ENCODE measurements around the gene GAGE12J.
"Not testable (repeated sequence)": the region's sequence is repeated elsewhere in the genome, so short reads cannot be mapped to it uniquely, and the experiment has no call there.

GAGE12J gene

DNA sequence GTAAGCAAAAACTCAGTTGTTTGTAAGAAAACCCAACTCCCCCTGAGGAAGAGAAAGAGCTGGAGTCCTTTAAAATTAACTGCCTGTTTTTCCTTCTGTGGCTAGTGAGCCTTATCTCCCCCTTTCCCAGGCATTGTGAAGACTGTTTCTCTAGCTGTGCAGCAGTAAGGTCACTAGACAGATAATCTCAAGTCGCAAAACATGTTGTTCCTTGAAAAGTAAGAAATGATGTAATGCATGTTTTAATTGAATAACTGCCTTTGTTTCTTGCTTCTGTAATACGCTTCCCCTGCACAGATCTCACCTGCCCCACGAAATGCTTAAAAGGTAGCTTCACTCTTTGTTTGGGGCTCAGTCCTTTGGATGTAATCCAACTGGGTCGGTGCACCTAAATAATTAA is 5.8 kb upstream of the GAGE12J start:
- Histone ChIP-seq H3K4me3 (ENCODE audit: low read depth, low read length) (no peak overlapping the region), H3K27ac (no peak overlapping the region), H3K27me3 (replicated peaks) (no peaks in the 10 kb centered on the region), H3K36me3 (replicated peaks) (no peaks in the 10 kb centered on the region)
- in situ Hi-C loops (cut with HindIII; ENCODE audit: low pct_ligation_motif_present, low sequenced_read_pairs), result no loop called here
- no peak for DNase-seq
- TF ChIP-seq, protein P1, sequence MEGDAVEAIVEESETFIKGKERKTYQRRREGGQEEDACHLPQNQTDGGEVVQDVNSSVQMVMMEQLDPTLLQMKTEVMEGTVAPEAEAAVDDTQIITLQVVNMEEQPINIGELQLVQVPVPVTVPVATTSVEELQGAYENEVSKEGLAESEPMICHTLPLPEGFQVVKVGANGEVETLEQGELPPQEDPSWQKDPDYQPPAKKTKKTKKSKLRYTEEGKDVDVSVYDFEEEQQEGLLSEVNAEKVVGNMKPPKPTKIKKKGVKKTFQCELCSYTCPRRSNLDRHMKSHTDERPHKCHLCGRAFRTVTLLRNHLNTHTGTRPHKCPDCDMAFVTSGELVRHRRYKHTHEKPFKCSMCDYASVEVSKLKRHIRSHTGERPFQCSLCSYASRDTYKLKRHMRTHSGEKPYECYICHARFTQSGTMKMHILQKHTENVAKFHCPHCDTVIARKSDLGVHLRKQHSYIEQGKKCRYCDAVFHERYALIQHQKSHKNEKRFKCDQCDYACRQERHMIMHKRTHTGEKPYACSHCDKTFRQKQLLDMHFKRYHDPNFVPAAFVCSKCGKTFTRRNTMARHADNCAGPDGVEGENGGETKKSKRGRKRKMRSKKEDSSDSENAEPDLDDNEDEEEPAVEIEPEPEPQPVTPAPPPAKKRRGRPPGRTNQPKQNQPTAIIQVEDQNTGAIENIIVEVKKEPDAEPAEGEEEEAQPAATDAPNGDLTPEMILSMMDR (IDR thresholded peaks at IDR 0.05; ENCODE audit: low read depth, low read length, missing control alignments), result no peak

DNA sequence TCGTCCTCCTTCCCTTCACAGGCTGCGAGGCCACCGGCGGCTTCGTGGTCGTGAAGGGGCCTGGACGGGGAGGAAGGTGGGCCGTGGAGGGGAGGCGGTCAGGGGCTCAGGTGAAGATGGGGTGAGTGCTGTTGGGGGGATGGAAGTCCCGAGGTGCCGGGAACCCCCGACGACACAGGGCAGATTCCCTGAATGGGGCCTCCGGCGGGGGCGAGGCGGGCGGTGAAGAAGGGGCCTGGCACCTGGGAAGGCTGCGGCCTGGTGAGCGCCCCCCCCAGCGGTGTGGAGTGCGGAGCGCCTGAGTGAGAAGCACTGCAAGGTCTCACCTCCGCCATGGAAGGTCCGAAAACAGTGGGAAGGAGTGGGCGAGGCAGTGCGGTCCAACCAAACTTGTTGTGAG is 429 bp downstream of the GAGE12J start:
- in situ Hi-C loops (cut with HindIII; ENCODE audit: low pct_ligation_motif_present, low sequenced_read_pairs); H3K27me3 ChIP-seq (replicated peaks); H3K36me3 ChIP-seq (replicated peaks); H3K27ac ChIP-seq; H3K4me3 ChIP-seq (ENCODE audit: low read depth, low read length); DNase-seq: not testable (repeated sequence)

DNA sequence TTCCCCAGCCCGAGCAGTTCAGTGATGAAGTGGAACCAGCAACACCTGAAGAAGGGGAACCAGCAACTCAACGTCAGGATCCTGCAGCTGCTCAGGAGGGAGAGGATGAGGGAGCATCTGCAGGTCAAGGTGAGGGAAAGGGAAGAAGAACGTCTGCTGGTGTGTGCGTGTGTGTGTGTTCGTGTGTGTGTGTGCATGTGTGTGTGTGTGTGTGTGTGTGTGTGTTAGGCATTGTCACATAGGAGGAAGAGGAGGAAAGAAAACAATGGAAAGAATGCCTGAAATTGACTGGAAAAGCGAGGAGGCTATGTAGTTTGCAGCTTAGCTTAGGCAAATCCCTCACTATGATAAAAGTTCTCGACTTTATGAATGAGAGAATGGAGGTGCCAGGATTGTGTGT is 1.9 kb downstream of the GAGE12J start:
- H3K27ac ChIP-seq; H3K4me3 ChIP-seq (ENCODE audit: low read depth, low read length); H3K27me3 ChIP-seq (replicated peaks); H3K36me3 ChIP-seq (replicated peaks); DNase-seq; in situ Hi-C loops (cut with HindIII; ENCODE audit: low pct_ligation_motif_present, low sequenced_read_pairs): not testable (repeated sequence)

- DNase-seq; in situ Hi-C loops (cut with HindIII; ENCODE audit: low pct_ligation_motif_present, low sequenced_read_pairs); H3K27ac ChIP-seq; H3K27me3 ChIP-seq (replicated peaks); H3K4me3 ChIP-seq (ENCODE audit: low read depth, low read length); H3K36me3 ChIP-seq (replicated peaks): not testable (repeated sequence)
Measured at GRCh38 chrX:49330421-49330820, 8.6 kb downstream of the GAGE12J start.

DNA sequence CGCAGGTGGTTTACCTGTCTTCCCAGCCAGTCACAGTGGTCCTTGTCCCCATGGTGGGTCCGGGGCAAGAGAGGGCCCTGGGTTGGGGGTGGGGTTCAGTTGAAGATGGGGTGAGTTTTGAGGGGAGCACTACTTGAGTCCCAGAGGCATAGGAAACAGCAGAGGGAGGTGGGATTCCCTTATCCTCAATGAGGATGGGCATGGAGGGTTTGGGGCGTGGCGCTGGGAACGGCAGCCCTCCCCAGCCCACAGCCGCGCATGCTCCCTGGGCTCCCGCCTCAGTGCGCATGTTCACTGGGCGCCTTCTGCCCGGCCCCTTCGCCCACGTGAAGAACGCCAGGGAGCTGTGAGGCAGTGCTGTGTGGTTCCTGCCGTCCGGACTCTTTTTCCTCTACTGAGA is 9.4 kb downstream of the GAGE12J start, which contains the start of gene GAGE13:
Gene GAGE13, plus strand, starts transcription at position 301 of the 400 bp plus-strand sequence. CDS start 1,156 bp downstream, outside the sequence.
- H3K4me3 ChIP-seq (ENCODE audit: low read depth, low read length); in situ Hi-C loops (cut with HindIII; ENCODE audit: low pct_ligation_motif_present, low sequenced_read_pairs); H3K27ac ChIP-seq; H3K27me3 ChIP-seq (replicated peaks); H3K36me3 ChIP-seq (replicated peaks); DNase-seq: not testable (repeated sequence)

DNA sequence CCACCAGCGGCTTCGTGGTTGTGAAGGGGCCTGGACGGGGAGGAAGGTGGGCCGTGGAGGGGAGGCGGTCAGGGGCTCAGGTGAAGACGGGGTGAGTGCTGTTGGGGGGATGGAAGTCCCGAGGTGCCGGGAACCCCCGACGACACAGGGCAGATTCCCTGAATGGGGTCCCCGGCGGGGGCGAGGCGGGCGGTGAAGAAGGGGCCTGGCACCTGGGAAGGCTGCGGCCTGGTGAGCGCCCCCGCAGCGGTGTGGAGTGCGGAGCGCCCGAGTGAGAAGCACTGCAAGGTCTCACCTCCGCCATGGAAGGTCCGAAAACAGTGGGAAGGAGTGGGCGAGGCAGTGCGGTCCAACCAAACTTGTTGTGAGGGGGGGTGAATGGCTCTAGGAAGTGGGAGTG is 10.0 kb downstream of the GAGE12J start:
- H3K36me3 ChIP-seq (replicated peaks); H3K27ac ChIP-seq; H3K4me3 ChIP-seq (ENCODE audit: low read depth, low read length); H3K27me3 ChIP-seq (replicated peaks); in situ Hi-C loops (cut with HindIII; ENCODE audit: low pct_ligation_motif_present, low sequenced_read_pairs); DNase-seq: not testable (repeated sequence)

DNA sequence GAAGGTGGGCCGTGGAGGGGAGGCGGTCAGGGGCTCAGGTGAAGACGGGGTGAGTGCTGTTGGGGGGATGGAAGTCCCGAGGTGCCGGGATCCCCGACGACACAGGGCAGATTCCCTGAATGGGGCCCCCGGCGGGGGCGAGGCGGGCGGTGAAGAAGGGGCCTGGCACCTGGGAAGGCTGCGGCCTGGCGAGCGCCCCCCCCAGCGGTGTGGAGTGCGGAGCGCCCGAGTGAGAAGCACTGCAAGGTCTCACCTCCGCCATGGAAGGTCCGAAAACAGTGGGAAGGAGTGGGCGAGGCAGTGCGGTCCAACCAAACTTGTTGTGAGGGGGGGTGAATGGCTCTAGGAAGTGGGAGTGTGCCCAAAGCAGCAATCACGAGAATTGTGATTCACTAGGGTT is 19.6 kb downstream of the GAGE12J start:
- H3K27ac ChIP-seq; in situ Hi-C loops (cut with HindIII; ENCODE audit: low pct_ligation_motif_present, low sequenced_read_pairs); H3K36me3 ChIP-seq (replicated peaks); H3K4me3 ChIP-seq (ENCODE audit: low read depth, low read length); H3K27me3 ChIP-seq (replicated peaks); DNase-seq: not testable (repeated sequence)

- DNase-seq; in situ Hi-C loops (cut with HindIII; ENCODE audit: low pct_ligation_motif_present, low sequenced_read_pairs); H3K36me3 ChIP-seq (replicated peaks); H3K4me3 ChIP-seq (ENCODE audit: low read depth, low read length); H3K27ac ChIP-seq; H3K27me3 ChIP-seq (replicated peaks): not testable (repeated sequence)
Measured at GRCh38 chrX:49344496-49345175, 22.8 kb downstream of the GAGE12J start.

- H3K36me3 ChIP-seq (replicated peaks); H3K4me3 ChIP-seq (ENCODE audit: low read depth, low read length); in situ Hi-C loops (cut with HindIII; ENCODE audit: low pct_ligation_motif_present, low sequenced_read_pairs); DNase-seq; H3K27me3 ChIP-seq (replicated peaks); H3K27ac ChIP-seq: not testable (repeated sequence)
Measured at GRCh38 chrX:49345402-49345801, 23.6 kb downstream of the GAGE12J start.

- in situ Hi-C loops (cut with HindIII; ENCODE audit: low pct_ligation_motif_present, low sequenced_read_pairs); DNase-seq; H3K36me3 ChIP-seq (replicated peaks); H3K27ac ChIP-seq; H3K4me3 ChIP-seq (ENCODE audit: low read depth, low read length); H3K27me3 ChIP-seq (replicated peaks): not testable (repeated sequence)
Measured at GRCh38 chrX:49346150-49346549, 24.3 kb downstream of the GAGE12J start.

Measured in brain microvascular endothelial cell (primary cell).